Fibroblast of skin of scalp (primary cell): Measurements from ENCODE around the gene ACTBL2.
"Not testable (repeated sequence)": the region's sequence is repeated elsewhere in the genome, so short reads cannot be mapped to it uniquely, and the experiment has no call there.

Source experiments
- DNase-seq: peaks from one replicate; pipeline ENCODE4 v3.0.0-alpha.2; 2013

Gene ACTBL2

GRCh38 chr5:57494104-57495098, 11.8 kb upstream of the ACTBL2 start:
- peak; percentile 99 for DNase-seq

GRCh38 chr5:57493034-57493433, 10.4 kb upstream of the ACTBL2 start:
- DNase-seq, result no peak

GRCh38 chr5:57492632-57493031, 10.0 kb upstream of the ACTBL2 start:
- DNase-seq, result no peak

GRCh38 chr5:57491369-57491965, 8.9 kb upstream of the ACTBL2 start:
- no peak for DNase-seq

GRCh38 chr5:57488215-57488955, 5.8 kb upstream of the ACTBL2 start:
- peak; percentile 36 for DNase-seq

GRCh38 chr5:57486027-57486602, 3.5 kb upstream of the ACTBL2 start:
- DNase-seq, result no peak

- DNase-seq, result no peak
These were observed 3.8 kb downstream of the ACTBL2 start for GRCh38 chr5:57478826-57479225.

GRCh38 chr5:57476601-57477056, 6.0 kb downstream of the ACTBL2 start:
- peak; percentile 11 for DNase-seq

GRCh38 chr5:57470339-57470738, 12.3 kb downstream of the ACTBL2 start:
- DNase-seq, result no peak

- peak; percentile 55 for DNase-seq
These were observed 14.0 kb downstream of the ACTBL2 start for GRCh38 chr5:57468481-57469163.

- DNase-seq, result no peak
These were observed 16.1 kb downstream of the ACTBL2 start for GRCh38 chr5:57466544-57466943.

GRCh38 chr5:57460056-57460455, 22.6 kb downstream of the ACTBL2 start:
- not testable (repeated sequence) for DNase-seq

GRCh38 chr5:57458443-57458842, 24.2 kb downstream of the ACTBL2 start:
- no peak for DNase-seq

- DNase-seq, result no peak
These were observed 26.0 kb downstream of the ACTBL2 start for GRCh38 chr5:57456531-57457135.

GRCh38 chr5:57455511-57456455, 26.8 kb downstream of the ACTBL2 start:
- no peak for DNase-seq

- no peak for DNase-seq
These were observed 27.7 kb downstream of the ACTBL2 start for GRCh38 chr5:57454896-57455295.

- DNase-seq, result no peak
These were observed 28.9 kb downstream of the ACTBL2 start for GRCh38 chr5:57453728-57454127.

- no peak for DNase-seq
These were observed 29.7 kb downstream of the ACTBL2 start for GRCh38 chr5:57452885-57453284.

- DNase-seq, result peak; percentile 87
These were observed 31.4 kb downstream of the ACTBL2 start for GRCh38 chr5:57450991-57451876.
